Uterus (tissue), 4 donors: Measurements from ENCODE around the gene MXRA8. TPM values are rescaled to one million over a fixed set of nuclear protein-coding genes. Genes with fewer than 3 reads are reported as not detected.

ENCODE experiments used
- DNase-seq, 2 donors: peaks; one replicate each; pipeline ENCODE4 v3.0.0-alpha.2; 2019 to 2020
- H3K27ac ChIP-seq, 2 donors: fragments of 200-600 bp; sonication (generic); 1 replicate in 1 of 2; 2 replicates in 1 of 2; pipeline ENCODE4 v1.5.1; 2016 to 2018
- H3K27me3 ChIP-seq, 2 donors: fragments of 200-600 bp; sonication (generic); one replicate each; pipeline ENCODE4 v1.5.1; 2018 to 2019; ENCODE audit warnings: control low read depth in 1 of 2
- H3K36me3 ChIP-seq, 2 donors: fragments of 200-600 bp; sonication (generic); one replicate each; pipeline ENCODE4 v1.5.1; 2019; ENCODE audit warnings: control low read depth in 1 of 2
- H3K4me1 ChIP-seq, 2 donors: fragments of 200-600 bp; sonication (generic); one replicate each; pipeline ENCODE4 v1.5.1; 2018 to 2019; ENCODE audit warnings: control low read depth in 1 of 2
- H3K4me3 ChIP-seq, 2 donors: fragments of 200-600 bp; sonication (generic); 1 replicate in 1 of 2; 2 replicates in 1 of 2; pipeline ENCODE4 v1.5.1; 2018 to 2019; ENCODE audit warnings: mild to moderate bottlenecking in 1 of 2
- H3K9me3 ChIP-seq, 2 donors: fragments of 200-600 bp; sonication (generic); one replicate each; pipeline ENCODE4 v1.5.1; 2019; ENCODE audit warnings: control low read depth in 1 of 2
- POLR2A ChIP-seq, 2 donors: fragments of 450-650 bp; IDR thresholded peaks; one replicate each; pipeline ENCODE4 v1.6.1; 2016; ENCODE audit warnings: antibody characterized with exemption in 2 of 2, mild to moderate bottlenecking in 1 of 2, moderate library complexity in 1 of 2
- intact Hi-C: fragments of 100-400 bp; cut with DNase I; formaldehyde crosslinking; loops from one replicate; pipeline ENCODE4 v1.15.1; 2023; ENCODE audit warnings: low total_unique reads
- total RNA-seq, 4 donors: library from RNA; depleted of rRNA in 3 of 4; stranded (reverse); fragments of >200 nt in 3 of 4; gene quantifications; one replicate each; pipeline versions ENCODE4 v1.1.0 to v1.2.4, GENCODE V29; 2014 to 2023
- TF ChIP-seq, protein P1 (sequence below), 4 experiments: fragments of 200-600 bp in 2 of 4; fragments of 450-650 bp in 2 of 4; sonication (generic) in 2 of 4; IDR thresholded peaks; one replicate each; pipeline ENCODE4 v1.5.1; 2016 to 2019; ENCODE audit warnings: antibody characterized with exemption in 4 of 4, mild to moderate bottlenecking in 2 of 4, moderate library complexity in 1 of 4
- donor health status: DM: yes; HTN: yes; CAD: no.

Gene MXRA8
- total RNA-seq, 4 donors from 2014 or later: 86.1 to 143 (median 117) TPM

- Histone ChIP-seq H3K9me3 (no peaks in the 10 kb centered on the region), H3K36me3 (no peaks in the 10 kb centered on the region), H3K4me1 (peaks cover 13 to 19% of the 10 kb centered on the region in 2 donors), H3K4me3 (no peak overlapping the region), H3K27me3 (no peaks in the 10 kb centered on the region), H3K27ac (no peak overlapping the region)
- DNase-seq: no peak
- TF ChIP-seq, protein P1, sequence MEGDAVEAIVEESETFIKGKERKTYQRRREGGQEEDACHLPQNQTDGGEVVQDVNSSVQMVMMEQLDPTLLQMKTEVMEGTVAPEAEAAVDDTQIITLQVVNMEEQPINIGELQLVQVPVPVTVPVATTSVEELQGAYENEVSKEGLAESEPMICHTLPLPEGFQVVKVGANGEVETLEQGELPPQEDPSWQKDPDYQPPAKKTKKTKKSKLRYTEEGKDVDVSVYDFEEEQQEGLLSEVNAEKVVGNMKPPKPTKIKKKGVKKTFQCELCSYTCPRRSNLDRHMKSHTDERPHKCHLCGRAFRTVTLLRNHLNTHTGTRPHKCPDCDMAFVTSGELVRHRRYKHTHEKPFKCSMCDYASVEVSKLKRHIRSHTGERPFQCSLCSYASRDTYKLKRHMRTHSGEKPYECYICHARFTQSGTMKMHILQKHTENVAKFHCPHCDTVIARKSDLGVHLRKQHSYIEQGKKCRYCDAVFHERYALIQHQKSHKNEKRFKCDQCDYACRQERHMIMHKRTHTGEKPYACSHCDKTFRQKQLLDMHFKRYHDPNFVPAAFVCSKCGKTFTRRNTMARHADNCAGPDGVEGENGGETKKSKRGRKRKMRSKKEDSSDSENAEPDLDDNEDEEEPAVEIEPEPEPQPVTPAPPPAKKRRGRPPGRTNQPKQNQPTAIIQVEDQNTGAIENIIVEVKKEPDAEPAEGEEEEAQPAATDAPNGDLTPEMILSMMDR (IDR thresholded peaks at IDR 0.05): no peak
- TF ChIP-seq POLR2A (IDR thresholded peaks at IDR 0.05): no peak
- intact Hi-C loops: no loop called here
Measured at GRCh38 chr1:1342584-1343115, 15.7 kb downstream of the MXRA8 start.

GRCh38 chr1:1342061-1342562 lies 16.2 kb downstream of the MXRA8 start:
- Histone ChIP-seq H3K4me1 (peaks cover 8 to 16% of the 10 kb centered on the region in 2 donors), H3K27ac (no peak overlapping the region), H3K4me3 (no peak overlapping the region), H3K9me3 (no peaks in the 10 kb centered on the region), H3K27me3 (no peaks in the 10 kb centered on the region), H3K36me3 (no peaks in the 10 kb centered on the region)
- intact Hi-C loops: no loop called here
- TF ChIP-seq, protein P1 (IDR thresholded peaks at IDR 0.05): no peak
- TF ChIP-seq POLR2A (IDR thresholded peaks at IDR 0.05): no peak
- DNase-seq: no peak

- Histone ChIP-seq H3K36me3 (no peaks in the 10 kb centered on the region), H3K27me3 (no peaks in the 10 kb centered on the region), H3K9me3 (no peaks in the 10 kb centered on the region), H3K4me3 (no peak overlapping the region), H3K4me1 (peaks cover 5 to 10% of the 10 kb centered on the region in 2 donors), H3K27ac (no peak overlapping the region)
- intact Hi-C loops: no loop called here
- DNase-seq: no peak
- TF ChIP-seq, protein P1 (IDR thresholded peaks at IDR 0.05): no peak
- no peak for TF ChIP-seq POLR2A (IDR thresholded peaks at IDR 0.05)
Measured at GRCh38 chr1:1341549-1342021, 16.8 kb downstream of the MXRA8 start.

GRCh38 chr1:1340791-1341548 lies 17.4 kb downstream of the MXRA8 start:
- Histone ChIP-seq H3K27ac (no peak overlapping the region), H3K27me3 (no peaks in the 10 kb centered on the region), H3K4me3 (no peak overlapping the region), H3K36me3 (no peaks in the 10 kb centered on the region), H3K4me1 (peaks cover 0 to 4% of the 10 kb centered on the region in 2 donors), H3K9me3 (no peaks in the 10 kb centered on the region)
- no peak for DNase-seq
- intact Hi-C loops: no loop called here
- no peak for TF ChIP-seq POLR2A (IDR thresholded peaks at IDR 0.05)
- TF ChIP-seq, protein P1 (IDR thresholded peaks at IDR 0.05): no peak

GRCh38 chr1:1340185-1340584 lies 18.2 kb downstream of the MXRA8 start:
- no peak for TF ChIP-seq POLR2A (IDR thresholded peaks at IDR 0.05)
- TF ChIP-seq, protein P1 (IDR thresholded peaks at IDR 0.05): no peak
- intact Hi-C loops: no loop called here
- Histone ChIP-seq H3K4me3 (no peak overlapping the region), H3K27me3 (no peaks in the 10 kb centered on the region), H3K27ac (no peak overlapping the region), H3K4me1 (no peaks in the 10 kb centered on the region), H3K9me3 (no peaks in the 10 kb centered on the region), H3K36me3 (no peaks in the 10 kb centered on the region)
- DNase-seq: no peak
